H9 (cell line): ENCODE data around the gene CLCN3. TPM values are rescaled to one million over a fixed set of nuclear protein-coding genes. Genes with fewer than 3 reads are reported as not detected.

Source experiments
- DNase-seq: peaks from one replicate; pipeline ENCODE4 v3.0.0-alpha.2; 2017
- H2AFZ ChIP-seq: one replicate; pipeline ENCODE4 v1.6.1; 2013; ENCODE audit warnings: mild to moderate bottlenecking, low read length, control low read depth, moderate library complexity
- H2AK5ac ChIP-seq: 2 replicates; pipeline ENCODE4 v1.6.1; 2013; ENCODE audit warnings: low read length, control low read depth, mixed read lengths; ENCODE audit not compliant: insufficient read length
- H2BK120ac ChIP-seq: one replicate; pipeline ENCODE4 v1.6.1; 2013; ENCODE audit warnings: low read depth, mild to moderate bottlenecking, low read length, control low read depth, inconsistent platforms; ENCODE audit not compliant: poor library complexity, severe bottlenecking
- H2BK12ac ChIP-seq: 2 replicates; pipeline ENCODE4 v1.6.1; 2013; ENCODE audit warnings: low read length, control low read depth, mixed read lengths, low read depth; ENCODE audit not compliant: insufficient read length
- H2BK15ac ChIP-seq: 2 replicates; pipeline ENCODE4 v1.6.1; 2013; ENCODE audit warnings: low read depth, low read length, control low read depth
- H2BK20ac ChIP-seq: one replicate; pipeline ENCODE4 v1.6.1; 2013; ENCODE audit warnings: low read depth, mild to moderate bottlenecking, low read length, control low read depth, inconsistent platforms; ENCODE audit not compliant: poor library complexity, severe bottlenecking
- H2BK5ac ChIP-seq: 2 replicates; pipeline ENCODE4 v1.6.1; 2013; ENCODE audit warnings: low read length, control low read depth, mixed read lengths; ENCODE audit not compliant: insufficient read length
- H3K14ac ChIP-seq: 2 replicates; pipeline ENCODE4 v1.6.1; 2013; ENCODE audit warnings: low read length, control low read depth; ENCODE audit not compliant: insufficient read depth
- H3K18ac ChIP-seq: 2 replicates; pipeline ENCODE4 v1.6.1; 2013; ENCODE audit warnings: low read depth, mild to moderate bottlenecking, mixed read lengths, low read length, control low read depth; ENCODE audit not compliant: insufficient read length
- H3K23ac ChIP-seq: 2 replicates; pipeline ENCODE4 v1.6.1; 2013; ENCODE audit warnings: low read length, control low read depth, mixed read lengths, low read depth; ENCODE audit not compliant: insufficient read length
- H3K23me2 ChIP-seq: 2 replicates; pipeline ENCODE4 v1.6.1; 2013; ENCODE audit warnings: low read depth, mild to moderate bottlenecking, mixed read lengths, low read length, control low read depth; ENCODE audit not compliant: insufficient read length, poor library complexity, severe bottlenecking
- H3K27ac ChIP-seq: 2 replicates; pipeline ENCODE4 v1.5.1; 2013; ENCODE audit warnings: low read length, control low read depth, mixed read lengths, low read depth; ENCODE audit not compliant: insufficient read length
- H3K27me3 ChIP-seq: 2 replicates; pipeline ENCODE4 v1.6.1; 2013; ENCODE audit warnings: low read length, control low read depth, inconsistent platforms; ENCODE audit not compliant: insufficient read depth
- H3K4ac ChIP-seq: 2 replicates; pipeline ENCODE4 v1.6.1; 2013; ENCODE audit warnings: low read depth, mild to moderate bottlenecking, control low read depth, inconsistent platforms, low read length, moderate library complexity
- H3K4me1 ChIP-seq: 2 replicates; pipeline ENCODE4 v1.6.1; 2013; ENCODE audit warnings: low read length, control low read depth, inconsistent platforms; ENCODE audit not compliant: insufficient read depth
- H3K4me2 ChIP-seq: 2 replicates; pipeline ENCODE4 v1.6.1; 2013; ENCODE audit warnings: low read length, control low read depth, mixed read lengths; ENCODE audit not compliant: insufficient read length, insufficient read depth
- H3K56ac ChIP-seq: 2 replicates; pipeline ENCODE4 v1.6.1; 2013; ENCODE audit warnings: low read depth, mild to moderate bottlenecking, mixed read lengths, low read length, control low read depth; ENCODE audit not compliant: insufficient read length
- H3K79me1 ChIP-seq: 2 replicates; pipeline ENCODE4 v1.6.1; 2013; ENCODE audit warnings: low read depth, mild to moderate bottlenecking, moderate library complexity, low read length, control low read depth, inconsistent platforms; ENCODE audit not compliant: insufficient read depth, poor library complexity, severe bottlenecking
- H3K79me2 ChIP-seq: 2 replicates; pipeline ENCODE4 v1.6.1; 2013; ENCODE audit warnings: low read length, control low read depth, inconsistent platforms; ENCODE audit not compliant: insufficient read depth
- H3K9ac ChIP-seq: 2 replicates; pipeline ENCODE4 v1.6.1; 2013; ENCODE audit warnings: low read length, control low read depth, mixed read lengths; ENCODE audit not compliant: insufficient read length; ENCODE audit errors: extremely low read depth
- H3K9me3 ChIP-seq: one replicate; pipeline ENCODE4 v1.6.1; 2013; ENCODE audit warnings: low read depth, low read length, inconsistent platforms; ENCODE audit not compliant: control insufficient read depth
- H3T11ph ChIP-seq: one replicate; pipeline ENCODE4 v1.6.1; 2013; ENCODE audit warnings: mild to moderate bottlenecking, low read length, control low read depth, inconsistent platforms
- H4K20me1 ChIP-seq: one replicate; pipeline ENCODE4 v1.6.1; 2013; ENCODE audit not compliant: control insufficient read depth, insufficient read length, insufficient read depth
- H4K5ac ChIP-seq: 2 replicates; pipeline ENCODE4 v1.6.1; 2013; ENCODE audit warnings: low read depth, mild to moderate bottlenecking, mixed read lengths, low read length, control low read depth; ENCODE audit not compliant: insufficient read length
- H4K8ac ChIP-seq: replicated peaks from 2 replicates; pipeline ENCODE4 v1.6.1; 2013; ENCODE audit warnings: low read length, control low read depth, mixed read lengths, low read depth; ENCODE audit not compliant: insufficient read length
- H4K91ac ChIP-seq: 2 replicates; pipeline ENCODE4 v1.6.1; 2013; ENCODE audit warnings: low read depth, mild to moderate bottlenecking, moderate library complexity, mixed read lengths, low read length, control low read depth; ENCODE audit not compliant: insufficient read length
- H3K27ac Mint-ChIP-seq, 3 experiments: 2 replicates in 2 of 3; 3 replicates in 1 of 3; pipeline ENCODE4 v1.8.0; 2020 to 2021; ENCODE audit warnings: mixed read lengths in 3 of 3, mild to moderate bottlenecking in 1 of 3, moderate library complexity in 1 of 3
- H3K27me3 Mint-ChIP-seq: 2 replicates; pipeline ENCODE4 v1.8.0; 2021; ENCODE audit warnings: low read depth, mild to moderate bottlenecking, moderate library complexity, mixed read lengths
- H3K36me3 Mint-ChIP-seq, 3 experiments: 2 replicates in 2 of 3; 3 replicates in 1 of 3; pipeline ENCODE4 v1.8.0; 2020 to 2021; ENCODE audit warnings: low read depth in 3 of 3, mixed read lengths in 3 of 3; ENCODE audit not compliant: insufficient read depth in 1 of 3
- H3K4me1 Mint-ChIP-seq, 2 experiments: 2 replicates each; pipeline ENCODE4 v1.8.0; 2020; ENCODE audit warnings: mixed read lengths in 2 of 2
- H3K4me3 Mint-ChIP-seq, 2 experiments: 2 replicates in 1 of 2; 3 replicates in 1 of 2; pipeline ENCODE4 v1.8.0; 2020 to 2021; ENCODE audit warnings: mild to moderate bottlenecking in 2 of 2, mixed read lengths in 2 of 2, moderate library complexity in 1 of 2
- H3K9me3 Mint-ChIP-seq, 2 experiments: 2 replicates in 1 of 2; 3 replicates in 1 of 2; pipeline ENCODE4 v1.8.0; 2020; ENCODE audit warnings: mild to moderate bottlenecking in 2 of 2, mixed read lengths in 2 of 2, moderate library complexity in 1 of 2
- WGBS: extraction: QIAGEN DNeasy Blood & Tissue Kit; methylation state at CpG from one replicate; pipeline ENCODE4 v1.1.7; 2013; ENCODE audit warnings: missing lambda C conversion rate, low lambda C conversion rate, mixed read lengths; ENCODE audit not compliant: insufficient read length; ENCODE audit errors: extremely low coverage; 5-methylcytosine and 5-hydroxymethylcytosine counted together
- total RNA-seq: library from RNA; stranded (reverse); gene quantifications from 2 replicates; pipeline ENCODE4 v1.2.1, GENCODE V29; 2021
- TF ChIP-seq, protein P1 (sequence below): fragments of 200-600 bp; sonication (generic); conservative IDR thresholded peaks from 3 replicates; pipeline ENCODE4 v1.8.0; 2021; ENCODE audit warnings: antibody characterized with exemption, mild to moderate bottlenecking

The CLCN3 gene
- total RNA-seq, 1 experiment from 2014 or later: 25.7 TPM

DNA sequence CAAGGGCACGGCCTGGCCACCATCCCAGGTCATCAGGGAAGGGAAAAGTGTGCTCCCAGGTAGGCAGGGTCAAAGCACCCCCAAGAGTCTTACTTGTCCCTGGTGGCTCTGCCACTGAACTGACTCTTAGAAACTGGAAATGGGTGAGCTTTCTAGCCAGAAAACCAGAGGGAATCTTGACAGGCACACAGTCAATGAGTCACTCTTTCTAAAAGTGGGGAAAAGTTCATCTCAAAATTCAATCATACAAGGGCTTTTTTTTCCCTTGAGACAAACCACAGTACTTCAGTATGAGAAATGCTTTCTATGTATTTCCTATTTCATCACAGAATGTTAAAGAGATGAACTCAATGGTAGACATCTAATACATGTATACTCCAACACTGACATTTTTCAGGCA, 124.9 kb downstream of the CLCN3 start:
- no peak overlapping the region for H3K18ac ChIP-seq
- peaks cover 0 to 16% (median 5%) of the 10 kb centered on the region in 3 experiments; a peak in 5 of 7 replicates for H3K36me3 Mint-ChIP-seq
- no peak overlapping the region for H4K91ac ChIP-seq
- no peak overlapping the region for H2BK120ac ChIP-seq
- H3K14ac ChIP-seq: no peak overlapping the region
- no peak overlapping the region for H2BK5ac ChIP-seq
- no CpG with 5 or more reads among the region's 1 CpG for WGBS
- no peak overlapping the region for H3K56ac ChIP-seq
- H3K4me2 ChIP-seq: no peak overlapping the region
- no peaks in the 10 kb centered on the region for H3K27me3 Mint-ChIP-seq
- H3K4me1 Mint-ChIP-seq: no peaks in the 10 kb centered on the region
- H3K23me2 ChIP-seq: no peaks in the 10 kb centered on the region
- no peak overlapping the region for H2AFZ ChIP-seq
- H3K27ac Mint-ChIP-seq: no peak overlapping the region
- no peak overlapping the region for H3K27ac ChIP-seq
- no peaks in the 10 kb centered on the region for H4K20me1 ChIP-seq
- H2AK5ac ChIP-seq: no peak overlapping the region
- no peak overlapping the region for H3T11ph ChIP-seq
- no peak overlapping the region for H4K8ac ChIP-seq
- H3K4me1 ChIP-seq: no peaks in the 10 kb centered on the region
- no peak overlapping the region for H2BK12ac ChIP-seq
- no peak overlapping the region for H3K9ac ChIP-seq
- H4K5ac ChIP-seq: no peak overlapping the region
- no peaks in the 10 kb centered on the region for H3K9me3 Mint-ChIP-seq
- no peak overlapping the region for H2BK15ac ChIP-seq
- no peaks in the 10 kb centered on the region for H3K79me2 ChIP-seq
- DNase-seq: no peak
- no peak overlapping the region for H3K23ac ChIP-seq
- TF ChIP-seq, protein P1, sequence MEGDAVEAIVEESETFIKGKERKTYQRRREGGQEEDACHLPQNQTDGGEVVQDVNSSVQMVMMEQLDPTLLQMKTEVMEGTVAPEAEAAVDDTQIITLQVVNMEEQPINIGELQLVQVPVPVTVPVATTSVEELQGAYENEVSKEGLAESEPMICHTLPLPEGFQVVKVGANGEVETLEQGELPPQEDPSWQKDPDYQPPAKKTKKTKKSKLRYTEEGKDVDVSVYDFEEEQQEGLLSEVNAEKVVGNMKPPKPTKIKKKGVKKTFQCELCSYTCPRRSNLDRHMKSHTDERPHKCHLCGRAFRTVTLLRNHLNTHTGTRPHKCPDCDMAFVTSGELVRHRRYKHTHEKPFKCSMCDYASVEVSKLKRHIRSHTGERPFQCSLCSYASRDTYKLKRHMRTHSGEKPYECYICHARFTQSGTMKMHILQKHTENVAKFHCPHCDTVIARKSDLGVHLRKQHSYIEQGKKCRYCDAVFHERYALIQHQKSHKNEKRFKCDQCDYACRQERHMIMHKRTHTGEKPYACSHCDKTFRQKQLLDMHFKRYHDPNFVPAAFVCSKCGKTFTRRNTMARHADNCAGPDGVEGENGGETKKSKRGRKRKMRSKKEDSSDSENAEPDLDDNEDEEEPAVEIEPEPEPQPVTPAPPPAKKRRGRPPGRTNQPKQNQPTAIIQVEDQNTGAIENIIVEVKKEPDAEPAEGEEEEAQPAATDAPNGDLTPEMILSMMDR: no peak
- H2BK20ac ChIP-seq: no peak overlapping the region
- no peak overlapping the region for H3K4me3 Mint-ChIP-seq
- no peak overlapping the region for H3K4ac ChIP-seq
- no peaks in the 10 kb centered on the region for H3K79me1 ChIP-seq
- no peaks in the 10 kb centered on the region for H3K27me3 ChIP-seq
- no peaks in the 10 kb centered on the region for H3K9me3 ChIP-seq
